Suppressor macrophage treated with lipopolysaccharide for 1 hour (primary cell): ENCODE data around the gene MAP4K4.

Source experiments
- DNase-seq, 3 donors: peaks; one replicate each; pipeline ENCODE4 v3.0.0-alpha.2; 2020 to 2022

Gene MAP4K4

DNA sequence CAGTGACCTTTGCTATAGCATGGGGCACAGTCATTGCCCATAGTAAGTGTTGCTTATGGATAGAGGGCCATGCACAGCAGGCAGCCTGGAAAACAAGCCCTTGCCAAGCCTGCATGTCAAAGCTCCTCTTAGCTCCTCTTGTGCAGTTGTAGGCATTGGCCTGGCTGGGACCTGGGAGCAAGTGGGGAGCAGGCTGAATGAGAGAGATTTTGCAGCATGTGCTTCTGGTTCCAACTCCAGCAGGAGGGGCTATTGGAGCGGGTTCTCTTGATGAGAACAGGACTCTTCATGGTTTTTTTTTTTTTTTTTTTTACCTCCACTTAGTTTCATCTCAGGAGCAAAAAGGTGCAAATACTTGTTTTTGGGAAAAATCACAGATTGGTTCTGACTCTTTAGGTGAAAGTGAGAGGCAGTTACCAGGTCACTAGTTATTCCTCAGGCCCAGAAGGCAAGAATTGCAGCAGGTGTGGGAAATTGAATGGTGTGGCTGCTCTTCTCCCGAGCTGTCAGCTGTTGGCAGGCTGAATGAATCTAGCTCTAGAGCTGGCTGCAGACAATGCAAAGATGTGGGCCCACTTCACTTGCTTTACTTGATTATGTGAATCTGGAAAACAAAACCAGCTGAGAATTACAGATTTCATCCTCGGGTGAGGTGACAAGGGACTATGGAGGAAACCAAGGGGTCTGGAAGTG is 95.9 kb downstream of the MAP4K4 start:
- no peak for DNase-seq

DNA sequence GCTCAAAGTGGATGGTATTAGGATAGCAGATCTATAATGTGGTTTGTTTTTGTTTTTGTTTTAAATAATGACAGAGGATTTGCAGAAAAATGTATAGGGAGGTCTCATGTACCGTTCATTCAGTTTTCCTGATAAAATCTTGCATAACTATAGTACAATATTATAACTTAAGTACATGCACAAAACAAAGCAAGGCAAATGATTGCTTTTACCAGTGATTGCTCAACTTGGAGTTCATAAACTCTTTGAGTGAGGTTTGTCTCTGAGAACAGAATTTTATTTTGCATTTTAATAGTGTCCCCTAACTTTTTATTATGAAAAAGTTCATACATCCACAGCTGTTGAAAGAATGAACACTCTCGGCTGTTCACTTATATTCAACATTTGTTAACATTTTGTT is 96.6 kb downstream of the MAP4K4 start:
- DNase-seq = no peak

DNA sequence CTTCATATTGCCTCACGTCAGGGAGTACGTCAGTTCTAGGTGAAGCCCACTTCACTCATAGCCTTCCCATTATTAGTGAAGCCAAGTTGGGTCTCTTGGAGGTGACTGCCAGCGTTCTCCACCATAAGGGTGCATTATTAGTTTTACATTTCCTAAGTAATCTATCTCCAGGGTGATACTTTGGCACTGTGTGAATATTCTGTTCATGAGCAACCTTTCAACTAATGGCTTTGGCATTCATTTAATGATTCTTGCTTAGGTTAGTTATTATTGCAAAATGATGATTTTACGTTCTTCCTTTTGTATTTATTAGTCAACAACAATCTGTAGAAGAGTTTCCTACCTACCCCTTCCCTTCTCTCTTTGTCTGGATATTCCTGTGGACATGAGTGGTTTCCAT is 97.5 kb downstream of the MAP4K4 start:
- no peak for DNase-seq

DNA sequence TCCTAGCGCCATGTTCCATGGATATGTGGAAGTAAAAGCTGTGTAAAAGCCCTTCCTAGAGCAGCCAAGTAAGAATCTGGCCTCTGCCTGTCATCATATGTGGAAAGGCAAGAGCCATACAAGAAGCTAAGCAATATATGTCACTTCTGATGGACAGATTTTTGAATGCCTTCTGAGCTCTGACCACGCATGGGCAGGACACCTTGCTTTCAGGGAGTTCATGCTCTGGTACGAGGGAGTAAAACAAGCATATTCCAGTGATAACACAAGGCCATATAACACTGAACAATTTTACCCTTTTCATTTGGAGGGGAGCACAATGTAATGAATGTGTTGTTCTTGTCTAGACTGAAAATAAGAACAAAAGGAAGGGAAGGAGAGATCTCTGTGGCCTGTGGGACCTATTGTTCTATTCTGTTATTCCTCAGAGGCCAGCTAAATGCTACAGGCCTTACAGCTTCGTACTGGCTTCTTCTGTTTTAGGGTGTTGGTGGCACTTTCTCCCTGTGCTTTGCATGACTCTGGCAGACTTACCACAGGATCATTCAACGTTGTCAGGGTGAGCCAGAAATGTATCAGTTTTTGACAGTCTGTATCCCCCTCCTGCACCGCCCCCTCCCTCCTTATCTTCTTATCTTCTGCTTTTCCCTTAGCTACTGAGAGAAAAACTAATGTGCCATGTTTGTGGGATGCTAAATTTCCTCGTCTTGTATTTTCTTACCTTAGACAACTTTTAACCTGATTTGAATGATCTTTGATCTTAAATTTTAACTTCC is 99.5 kb downstream of the MAP4K4 start:
- DNase-seq = no peak

DNA sequence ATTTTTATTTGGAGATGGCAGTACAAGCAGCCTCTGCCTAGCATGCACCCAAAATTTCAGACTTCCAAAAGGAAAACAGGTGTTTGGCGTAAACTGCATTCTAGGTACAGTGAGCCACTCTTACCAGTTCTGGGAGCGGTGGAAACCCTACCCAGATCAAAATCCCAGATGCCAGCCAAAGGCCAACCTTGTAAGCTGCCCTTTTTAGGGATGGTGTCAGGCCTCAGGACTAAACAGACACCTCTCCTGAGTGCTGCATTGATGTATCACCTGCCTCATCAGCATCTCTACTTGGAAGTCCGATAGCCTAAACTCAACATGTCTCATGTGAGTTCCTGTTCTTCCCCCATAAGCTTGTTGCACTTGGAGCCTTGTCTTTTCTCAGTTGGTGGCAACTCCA is 104.0 kb downstream of the MAP4K4 start:
- no peak for DNase-seq

DNA sequence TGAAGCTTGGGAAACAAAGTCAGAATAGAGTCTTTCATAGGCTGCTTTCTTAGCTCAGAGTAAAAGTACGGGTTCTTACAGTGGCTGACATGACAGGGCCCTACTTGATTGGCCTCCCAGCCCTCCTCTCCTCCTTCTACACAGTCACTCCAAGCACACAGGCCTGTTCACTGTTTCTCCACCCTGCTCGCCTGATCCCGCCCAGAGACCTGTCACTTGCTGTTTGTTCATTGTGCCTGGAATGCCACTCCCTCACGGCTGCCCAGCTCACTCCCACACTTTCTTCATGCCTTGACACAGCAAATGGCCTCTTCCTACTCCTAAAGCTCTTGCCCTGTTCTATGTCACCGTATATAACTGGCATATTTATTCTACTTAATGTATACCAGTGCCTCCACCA is 104.8 kb downstream of the MAP4K4 start:
- DNase-seq = peak in 1 of 3 donors; percentile 27

DNA sequence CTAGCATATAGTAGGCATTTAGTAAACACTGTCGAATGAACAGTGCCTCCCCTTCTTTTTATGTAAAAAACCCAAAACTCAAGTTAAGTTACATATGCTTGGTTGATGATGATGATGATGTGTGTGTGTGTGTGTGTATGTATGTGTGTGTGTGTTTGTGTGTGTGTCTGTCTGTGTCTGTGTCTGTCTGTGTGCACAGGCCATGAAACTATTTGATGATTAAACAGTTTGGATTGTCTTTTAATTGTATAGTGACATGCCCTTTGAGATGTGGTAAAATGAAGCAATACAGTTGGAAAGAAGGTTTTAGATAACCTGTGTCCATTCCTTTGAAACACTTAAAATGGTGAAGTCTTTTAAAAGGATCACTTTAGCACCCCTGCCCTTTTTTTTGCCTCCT is 105.6 kb downstream of the MAP4K4 start:
- no peak for DNase-seq

DNA sequence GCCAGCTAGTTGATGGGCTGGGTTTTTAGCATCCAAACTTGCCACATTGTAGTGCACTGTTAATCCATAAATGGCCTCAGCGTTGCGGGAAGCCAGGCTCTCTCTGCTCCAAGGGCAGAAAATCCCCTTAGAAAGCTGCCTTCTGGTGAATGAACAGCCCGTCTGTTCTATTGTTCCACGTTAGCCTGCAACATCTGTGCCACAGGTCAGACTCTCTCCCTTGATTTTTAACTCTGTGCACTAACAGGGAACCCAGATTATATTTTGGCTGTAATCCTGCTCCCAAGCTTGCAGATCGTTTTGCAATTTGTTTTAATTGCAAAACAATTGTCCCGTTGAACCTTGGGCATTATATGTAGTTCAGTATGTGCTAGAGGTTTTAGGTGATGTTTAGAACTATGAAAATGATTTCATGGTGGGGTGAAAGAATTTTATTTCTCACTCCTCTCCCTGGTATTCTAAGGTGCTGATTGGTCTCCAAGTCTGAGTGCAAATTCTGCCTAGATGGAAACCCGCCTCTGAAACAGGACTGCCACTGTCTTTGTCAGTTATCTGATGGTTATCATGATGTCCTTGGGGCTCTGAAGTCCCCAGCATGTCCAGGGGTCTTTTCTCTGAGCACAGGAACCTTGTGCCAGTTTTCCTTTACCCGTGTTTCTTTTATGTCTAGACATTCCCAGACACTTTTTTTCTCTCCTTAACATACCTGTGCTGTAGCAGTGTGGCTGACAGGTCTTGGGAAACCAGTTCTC is 106.6 kb downstream of the MAP4K4 start:
- DNase-seq = no peak

DNA sequence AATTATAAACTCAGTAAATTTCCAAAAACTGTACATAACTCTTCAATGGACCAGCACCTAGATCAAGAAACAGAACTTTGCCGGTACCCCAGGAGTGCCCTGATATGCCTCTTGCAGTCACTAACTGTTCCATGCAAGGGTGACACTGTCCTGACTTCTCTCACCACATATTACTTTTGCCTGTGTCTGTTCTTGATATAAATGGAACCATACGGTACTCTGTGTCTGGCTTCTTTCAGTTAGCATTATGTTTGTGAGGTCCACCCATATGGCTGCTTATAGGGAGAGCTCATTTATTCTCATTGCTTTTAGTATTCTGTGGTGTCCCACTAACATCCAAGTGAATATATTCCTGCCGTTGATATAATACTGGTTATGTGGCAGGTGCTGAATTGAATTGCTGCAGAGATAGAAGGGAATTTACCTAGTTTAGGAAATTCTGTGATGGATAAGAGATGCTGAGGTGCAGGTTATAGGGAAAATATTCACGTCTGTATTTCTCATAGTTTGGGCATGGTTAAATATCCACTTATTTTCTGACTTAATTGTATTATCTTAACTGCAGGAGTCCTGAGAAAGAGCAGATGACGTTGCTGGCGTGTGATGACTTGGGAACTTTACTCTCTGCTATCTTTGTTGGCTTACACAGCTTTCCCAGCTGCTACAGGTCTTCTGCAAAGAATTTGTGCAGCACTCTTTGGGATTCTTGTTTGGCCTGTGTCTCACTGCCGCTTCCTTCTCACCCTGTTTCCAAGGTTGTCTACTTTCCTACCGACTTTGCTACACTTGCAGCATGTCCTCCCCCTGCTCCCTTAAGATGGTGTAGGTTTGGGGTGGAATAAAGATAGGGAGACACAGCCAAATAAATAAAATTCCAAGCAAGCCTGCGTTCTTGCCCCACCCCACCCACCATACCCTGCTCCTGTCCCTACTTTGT is 107.9 kb downstream of the MAP4K4 start:
- no peak for DNase-seq

DNA sequence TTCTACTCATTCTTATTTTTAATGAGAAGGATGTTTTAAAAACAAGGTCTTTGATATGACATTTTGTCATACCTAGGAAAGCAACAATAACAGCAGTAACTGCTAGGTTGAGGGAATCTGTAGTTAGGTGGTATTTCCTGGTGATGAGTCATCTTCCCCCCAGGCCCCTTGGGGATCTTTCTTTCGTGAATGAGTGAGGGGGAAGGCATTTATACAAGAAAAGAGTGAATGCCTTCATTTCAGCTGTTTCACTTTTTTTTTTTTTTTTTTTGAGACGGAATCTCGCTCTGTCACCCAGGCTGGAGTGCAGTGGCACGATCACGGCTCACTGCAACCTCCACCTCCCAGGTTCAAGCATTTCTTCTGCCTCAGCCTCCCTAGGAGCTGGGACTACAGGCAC is 108.6 kb downstream of the MAP4K4 start:
- DNase-seq = no peak

DNA sequence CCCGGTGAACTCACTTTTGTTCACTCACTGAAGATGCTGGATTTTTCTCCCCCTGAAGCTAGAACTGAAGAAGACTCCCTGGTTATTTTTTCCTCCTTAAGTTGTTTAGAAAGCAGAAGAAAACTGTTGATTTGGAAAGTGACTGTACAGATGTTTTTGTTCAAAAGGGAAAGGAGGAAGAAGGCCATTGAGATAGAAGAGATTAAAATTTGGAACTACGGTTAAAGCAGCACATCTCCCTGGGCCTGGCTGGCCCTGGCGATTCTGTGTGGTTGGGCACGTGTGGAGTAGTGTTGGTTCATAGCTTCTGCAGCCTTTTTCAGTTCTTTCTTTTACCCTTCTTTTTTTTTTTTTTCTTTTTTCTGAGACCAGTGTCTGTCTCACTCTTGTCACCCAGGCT is 109.2 kb downstream of the MAP4K4 start:
- DNase-seq = peak in 2 of 3 donors; percentile 26 to 33

DNA sequence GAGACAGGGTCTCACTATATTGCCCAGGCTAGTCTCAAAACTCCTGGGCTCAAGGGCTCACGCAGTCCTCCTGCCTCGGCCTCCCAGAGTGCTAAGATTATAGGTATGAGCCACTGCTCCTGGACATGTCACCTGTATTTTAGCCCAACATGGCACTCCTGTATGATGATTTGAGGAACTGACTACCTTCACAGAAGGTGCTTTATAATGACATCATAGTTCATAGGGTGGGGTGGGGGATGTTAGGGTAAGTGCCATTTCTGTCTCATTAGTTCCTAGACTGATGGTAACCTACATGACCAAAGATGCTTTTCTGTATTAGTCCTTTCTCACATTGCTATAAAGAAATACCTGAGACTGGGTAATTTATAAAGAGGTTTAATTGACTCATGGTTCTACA is 109.7 kb downstream of the MAP4K4 start:
- no peak for DNase-seq

DNA sequence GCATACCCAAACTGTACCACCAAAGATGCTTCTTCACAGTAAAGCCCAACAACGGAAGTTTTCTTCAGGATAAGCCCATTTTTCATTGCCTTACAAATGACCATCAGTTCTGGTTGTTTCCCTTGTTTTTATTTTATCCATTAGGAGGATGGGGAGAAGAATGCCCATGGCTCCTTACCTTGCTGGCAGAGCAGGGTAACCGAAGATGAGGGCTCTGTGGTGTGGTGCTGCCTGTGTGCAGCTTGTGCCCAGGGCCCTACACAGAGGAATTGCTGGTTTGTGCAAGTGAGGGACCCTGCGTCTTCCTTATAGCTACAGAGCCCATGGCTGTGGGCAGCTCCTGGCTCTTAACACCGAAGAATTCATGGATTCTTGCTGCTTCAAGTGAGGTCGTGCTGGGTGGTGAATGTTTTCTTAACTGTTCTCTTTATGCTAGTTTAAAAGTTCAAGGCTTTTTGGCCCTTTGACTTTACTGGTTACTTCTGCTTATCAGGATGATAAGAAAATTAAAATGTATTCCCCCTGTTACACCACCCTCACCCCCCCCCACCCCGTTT is 110.6 kb downstream of the MAP4K4 start:
- no peak for DNase-seq

DNA sequence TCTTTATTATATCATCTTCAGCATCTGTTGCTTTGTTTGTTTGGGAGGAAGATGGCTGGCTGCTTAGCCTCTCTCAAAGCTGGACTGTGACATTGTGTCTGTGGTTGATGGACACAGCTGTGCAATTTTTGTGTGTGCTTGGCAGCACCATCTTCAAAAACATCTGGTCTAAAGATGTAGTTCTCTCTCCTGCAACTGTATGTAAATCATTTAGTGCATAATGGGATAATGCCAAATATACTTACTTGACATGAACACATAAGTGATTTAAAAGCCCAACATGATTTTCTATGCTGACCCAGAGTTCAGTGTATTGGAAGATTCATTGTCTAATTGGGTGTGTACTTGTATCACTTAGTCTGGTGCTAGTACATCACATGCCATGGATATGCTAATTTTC is 112.2 kb downstream of the MAP4K4 start:
- DNase-seq = no peak

DNA sequence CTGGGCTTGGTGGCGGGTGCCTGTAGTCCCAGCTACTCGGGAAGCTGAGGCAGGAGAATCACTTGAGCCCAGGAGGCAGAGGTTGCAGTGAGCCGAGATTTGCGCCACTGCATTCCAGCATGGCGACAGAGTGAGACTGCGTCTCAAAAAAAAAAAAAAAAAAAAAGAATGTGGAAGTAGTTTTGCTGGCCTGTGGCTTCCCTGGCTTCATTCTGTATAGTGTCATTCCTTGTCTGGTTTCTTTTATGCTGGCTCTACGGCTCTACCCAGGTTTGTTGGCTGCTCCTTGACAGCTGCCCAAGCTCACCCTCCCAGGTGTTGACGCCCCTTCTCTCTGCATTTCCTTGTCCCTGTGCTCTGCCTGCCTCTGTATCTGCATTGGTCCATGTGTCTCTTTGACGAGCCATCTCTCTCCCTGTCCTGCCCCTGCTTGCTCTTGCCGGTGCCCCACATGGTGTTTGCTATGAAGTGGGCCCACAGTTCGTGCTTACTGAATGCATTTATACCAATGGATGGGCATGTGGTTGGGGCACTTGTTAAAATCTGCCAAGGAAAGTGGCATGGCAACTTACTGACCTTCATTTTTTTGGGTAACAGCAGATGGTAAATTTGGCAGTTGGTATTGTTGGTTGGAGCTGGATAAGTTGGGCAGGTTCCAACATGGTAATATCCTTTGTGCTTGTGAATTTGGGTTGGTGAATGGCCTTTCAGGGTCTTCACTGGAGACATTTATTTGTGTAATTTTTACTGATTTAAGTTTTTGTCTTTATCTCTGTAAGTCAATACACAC is 113.9 kb downstream of the MAP4K4 start:
- no peak for DNase-seq

DNA sequence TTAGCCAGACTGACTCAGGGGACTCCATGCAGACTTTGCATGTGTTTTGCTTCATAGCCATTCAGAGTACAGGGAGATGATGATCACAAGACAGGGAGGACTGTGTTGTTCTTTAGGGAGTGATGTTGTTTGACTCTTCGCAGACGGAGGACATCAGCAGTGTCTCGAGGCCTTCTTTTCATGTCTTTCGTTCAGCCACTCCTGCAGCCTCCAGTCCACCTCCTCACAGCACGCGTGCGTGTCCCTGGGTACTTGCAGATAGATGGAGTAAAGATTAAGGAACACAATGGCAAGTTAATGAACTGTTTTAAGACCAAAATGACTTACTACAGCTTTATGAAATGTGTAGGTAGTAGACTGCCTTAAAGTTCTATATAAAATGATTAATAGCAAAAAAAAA is 114.7 kb downstream of the MAP4K4 start:
- DNase-seq = no peak

DNA sequence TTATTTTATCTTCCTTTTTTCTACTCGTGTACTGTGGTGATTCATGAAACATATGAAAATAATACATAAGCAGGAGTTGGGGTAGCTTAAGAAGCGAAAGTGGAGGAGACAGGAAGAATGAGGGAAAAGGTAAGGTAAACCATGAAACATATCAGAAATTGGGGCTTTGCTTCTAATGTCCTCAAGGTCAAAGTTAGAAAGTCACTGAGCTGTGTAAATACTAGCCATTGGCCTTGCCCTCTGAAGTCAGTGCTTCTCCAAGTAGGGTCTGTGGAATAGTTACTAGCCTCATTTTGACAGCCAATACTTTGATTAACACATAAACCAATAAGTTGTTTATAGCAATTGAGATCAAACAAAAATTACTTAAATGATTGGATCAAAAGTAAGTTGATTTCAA is 117.2 kb downstream of the MAP4K4 start:
- no peak for DNase-seq

DNA sequence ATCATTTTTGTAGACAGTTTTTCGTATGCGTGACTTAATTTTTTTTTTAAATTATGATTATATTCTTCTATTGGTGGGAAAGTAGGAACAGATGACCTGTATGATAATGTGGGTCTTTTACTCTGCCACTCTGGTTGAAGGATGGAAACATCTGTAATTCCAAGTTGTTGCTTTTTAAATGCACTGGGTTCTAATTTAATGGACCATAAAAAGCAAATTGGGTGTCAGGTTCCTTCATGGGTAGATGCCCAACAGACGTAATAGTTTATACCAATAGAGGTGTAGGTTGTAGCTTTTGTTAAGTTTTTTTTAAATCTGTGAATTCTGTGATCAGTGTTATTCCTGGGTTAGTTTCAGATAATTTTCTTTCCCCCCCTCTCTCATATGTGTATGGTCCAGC is 117.6 kb downstream of the MAP4K4 start:
- DNase-seq = no peak

DNA sequence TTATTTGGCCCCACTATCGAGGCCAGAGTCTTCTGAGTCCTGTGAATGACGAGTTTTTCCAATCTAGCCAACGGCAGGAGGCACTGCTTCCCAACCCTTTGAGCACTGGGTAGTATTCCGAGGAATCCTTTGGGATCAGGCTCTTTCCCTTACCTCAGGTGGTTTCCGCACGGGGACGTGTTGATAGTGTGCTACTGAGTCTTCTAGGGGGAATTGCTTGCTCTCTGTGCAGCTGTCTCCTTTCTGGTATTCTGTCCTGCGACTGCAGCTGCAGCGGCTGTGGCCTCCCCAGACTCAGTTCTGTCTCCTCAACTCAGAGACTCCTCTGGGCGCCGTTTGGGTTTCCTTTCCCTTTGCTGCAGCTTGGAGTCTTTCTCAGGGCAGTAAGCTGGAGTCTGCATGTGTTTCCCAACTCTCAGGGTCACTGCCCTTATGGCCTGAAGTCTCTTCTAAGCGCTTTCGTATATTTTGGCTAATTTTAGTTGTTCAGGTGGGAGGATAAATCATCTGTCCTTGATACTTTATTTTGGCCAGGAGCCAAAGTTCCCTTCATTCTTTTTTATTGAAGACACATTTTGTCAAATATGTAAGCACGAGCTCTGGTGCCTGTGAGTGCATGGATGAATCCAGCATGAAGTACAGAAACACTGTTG is 118.4 kb downstream of the MAP4K4 start:
- no peak for DNase-seq

DNA sequence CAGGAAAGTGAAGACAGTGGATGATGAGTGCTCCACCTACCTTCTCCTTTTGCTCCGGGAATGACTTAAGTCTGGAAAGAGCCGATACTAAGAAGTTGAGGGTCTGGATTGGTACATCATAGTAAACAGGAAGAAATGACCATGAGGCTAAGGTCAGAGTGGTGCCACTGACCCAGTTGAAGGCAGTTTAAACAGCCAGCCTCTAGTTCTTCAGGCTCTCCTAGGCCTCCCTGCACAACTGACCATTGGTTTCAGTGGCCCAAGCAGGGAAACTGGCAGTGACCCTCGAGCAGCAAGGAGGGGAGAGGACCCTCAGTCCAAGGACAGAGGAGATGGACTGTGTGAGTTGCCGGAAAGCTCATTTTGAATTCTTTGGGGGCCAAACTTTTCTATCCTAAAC is 119.1 kb downstream of the MAP4K4 start:
- no peak for DNase-seq

DNA sequence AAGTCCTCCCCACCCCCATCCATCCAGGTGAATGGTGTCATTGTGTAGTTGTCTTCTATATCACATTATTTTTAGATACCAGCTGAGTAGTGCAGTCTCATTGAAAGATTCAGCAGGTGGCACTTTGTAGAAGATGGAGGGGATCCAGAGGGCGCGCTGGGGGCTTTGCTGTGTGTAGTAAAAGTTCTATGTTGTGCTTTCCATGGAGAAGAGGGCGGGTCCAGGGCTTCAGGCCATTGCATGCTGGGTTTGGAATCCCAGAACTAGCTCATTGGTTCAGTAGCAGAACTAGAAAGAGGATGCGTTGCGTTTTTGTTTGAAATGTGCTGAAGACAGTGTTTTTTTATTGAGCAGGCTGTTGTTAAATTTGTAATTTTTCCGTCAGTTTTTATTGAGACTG is 120.0 kb downstream of the MAP4K4 start:
- no peak for DNase-seq
